ENCODE measurements around the gene TMEM191C. TPM values are rescaled to one million over a fixed set of nuclear protein-coding genes. Genes with fewer than 3 reads are reported as not detected.

Gene TMEM191C
- total and polyA plus RNA-seq, 2 of the 8 experiments (the other 6 are each of a cell fraction or from before 2014, with no cell fraction given) = 0.74 to 2.6 TPM

GRCh38 chr22:21449531-21450319 lies 17.5 kb upstream of the TMEM191C start (continued):
- TF ChIP-seq RNF2 (IDR thresholded peaks at IDR 0.05; ENCODE audit: borderline replicate concordance, low read depth, low read length, missing control alignments, poor library complexity, severe bottlenecking) (no peak), ZNF274 (IDR thresholded peaks at IDR 0.05; ENCODE audit: borderline replicate concordance, extremely low read depth, low read length) (no peak), BRCA1 (IDR thresholded peaks at IDR 0.05; ENCODE audit: low read depth, low read length) (no peak), ASH2L (IDR thresholded peaks at IDR 0.05; ENCODE audit: low read length) (no peak), E2F6 (IDR thresholded peaks at IDR 0.05) (no peak), POLR2AphosphoS5 (IDR thresholded peaks at IDR 0.05; ENCODE audit: low read depth, low read length) (no peak), SP1 (IDR thresholded peaks at IDR 0.05; ENCODE audit: low read depth, low read length) (no peak), CEBPB (IDR thresholded peaks at IDR 0.05; ENCODE audit: low read depth, low read length) (no peak)
